SK-N-SH (cell line): ENCODE results near the gene PRAME.

ENCODE experiments used
- CTCF ChIP-seq: fragments of 200-600 bp; sonication (generic); IDR thresholded peaks from 2 replicates; pipeline ENCODE4 v1.6.1; 2017; ENCODE audit warnings: antibody characterized with exemption, mild to moderate bottlenecking, moderate library complexity
- EZH2phosphoT487 ChIP-seq: fragments of 200-600 bp; sonication (generic); IDR thresholded peaks from 2 replicates; pipeline ENCODE4 v1.6.1; 2017; ENCODE audit warnings: low read depth, mixed run types, mild to moderate bottlenecking, antibody characterized with exemption, moderate library complexity, borderline replicate concordance
- FOXJ3 ChIP-seq: sonication (generic); formaldehyde crosslinking; IDR thresholded peaks from 2 replicates; pipeline ENCODE4 v1.5.1; 2020; ENCODE audit warnings: mild to moderate bottlenecking, missing genetic modification reagents
- GABPA ChIP-seq: IDR thresholded peaks from 2 replicates; pipeline ENCODE4 v1.4.0; 2012; ENCODE audit warnings: low read depth, mild to moderate bottlenecking
- JUND ChIP-seq: IDR thresholded peaks from 2 replicates; pipeline ENCODE4 v1.4.0; 2012
- MAX ChIP-seq: IDR thresholded peaks from 2 replicates; pipeline ENCODE4 v1.4.0; 2012; ENCODE audit warnings: low read depth
- POLR2AphosphoS5 ChIP-seq: IDR thresholded peaks from 2 replicates; pipeline ENCODE4 v1.6.1; 2012; ENCODE audit warnings: low read depth, low read length
- TEAD4 ChIP-seq: IDR thresholded peaks from 2 replicates; pipeline ENCODE4 v1.4.0; 2012; ENCODE audit warnings: mild to moderate bottlenecking, borderline replicate concordance; ENCODE audit not compliant: insufficient read depth
- TF ChIP-seq, protein P1 (sequence below): IDR thresholded peaks from 2 replicates; pipeline ENCODE4; 2012

DNA sequence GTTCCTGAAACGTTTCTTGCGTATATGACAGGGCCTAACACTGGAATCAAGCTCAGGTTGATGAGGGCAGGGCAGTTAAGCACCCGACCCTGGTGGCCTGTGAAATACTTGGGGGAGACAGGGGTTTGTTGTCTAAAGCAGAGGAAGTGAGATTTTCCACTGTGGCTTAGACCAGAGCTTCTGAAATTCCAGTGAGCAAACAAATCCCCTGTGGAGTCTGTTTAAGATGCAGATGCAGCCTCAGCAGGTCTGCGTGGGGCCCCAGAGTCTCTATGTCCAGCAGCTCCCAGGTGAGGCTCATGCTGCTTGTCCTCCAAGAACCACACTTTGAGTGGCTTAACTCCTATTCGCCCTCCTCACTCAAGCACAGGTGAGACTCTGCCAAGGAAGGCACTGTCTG lies 39.1 kb upstream of the PRAME start:
- TF ChIP-seq EZH2phosphoT487 (no peak), CTCF (no peak), GABPA (no peak), POLR2AphosphoS5 (no peak), JUND (no peak), TEAD4 (no peak), FOXJ3 (CRISPR knock-in tag) (no peak), MAX (no peak)
- TF ChIP-seq, protein P1, sequence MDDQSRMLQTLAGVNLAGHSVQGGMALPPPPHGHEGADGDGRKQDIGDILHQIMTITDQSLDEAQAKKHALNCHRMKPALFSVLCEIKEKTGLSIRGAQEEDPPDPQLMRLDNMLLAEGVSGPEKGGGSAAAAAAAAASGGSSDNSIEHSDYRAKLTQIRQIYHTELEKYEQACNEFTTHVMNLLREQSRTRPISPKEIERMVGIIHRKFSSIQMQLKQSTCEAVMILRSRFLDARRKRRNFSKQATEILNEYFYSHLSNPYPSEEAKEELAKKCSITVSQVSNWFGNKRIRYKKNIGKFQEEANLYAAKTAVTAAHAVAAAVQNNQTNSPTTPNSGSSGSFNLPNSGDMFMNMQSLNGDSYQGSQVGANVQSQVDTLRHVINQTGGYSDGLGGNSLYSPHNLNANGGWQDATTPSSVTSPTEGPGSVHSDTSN: no peak
